ENCODE measurements around the gene FOXC1.

FOXC1 gene

DNA sequence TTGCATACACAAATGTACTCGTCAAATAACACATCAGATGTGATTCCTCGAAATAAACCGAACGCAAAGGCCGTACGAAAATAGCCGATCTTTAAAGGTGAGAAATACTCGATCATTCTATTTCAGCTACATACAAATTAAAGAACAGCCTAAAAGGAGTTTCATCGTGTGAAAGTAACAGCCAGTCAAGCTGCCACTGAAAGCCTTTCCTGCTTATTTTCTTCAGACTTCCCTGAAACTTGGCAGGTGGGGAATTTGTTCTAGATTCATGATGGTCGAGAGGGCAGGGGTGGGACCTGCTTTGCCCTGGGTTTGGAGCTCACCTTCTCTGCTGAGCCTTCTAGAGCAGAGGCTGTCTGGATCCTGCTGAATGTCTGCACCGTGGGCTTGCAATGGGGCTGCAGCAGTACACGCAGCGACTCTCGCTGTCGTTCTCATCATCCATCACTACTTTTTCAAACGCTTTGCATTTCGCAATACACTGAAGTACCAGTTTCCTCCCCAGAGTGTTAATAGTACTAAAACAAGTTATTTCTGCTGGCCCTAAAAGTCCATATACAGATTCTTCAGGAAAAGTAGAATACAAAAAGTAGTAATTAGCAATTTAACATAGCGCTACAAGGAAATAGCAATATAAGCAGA lies 16.2 kb downstream of the FOXC1 start:
- Mint-ChIP-seq H3K36me3 (ENCODE audit: low read depth) (peaks cover 3% of the 10 kb centered on the region), H3K4me3 (no peak overlapping the region), H3K27me3 (ENCODE audit: low read depth) (peaks cover 74% of the 10 kb centered on the region), H3K27ac (no peak overlapping the region), H3K9me3 (no peaks in the 10 kb centered on the region), H3K4me1 (ENCODE audit: low read depth) (peaks cover 12% of the 10 kb centered on the region)

DNA sequence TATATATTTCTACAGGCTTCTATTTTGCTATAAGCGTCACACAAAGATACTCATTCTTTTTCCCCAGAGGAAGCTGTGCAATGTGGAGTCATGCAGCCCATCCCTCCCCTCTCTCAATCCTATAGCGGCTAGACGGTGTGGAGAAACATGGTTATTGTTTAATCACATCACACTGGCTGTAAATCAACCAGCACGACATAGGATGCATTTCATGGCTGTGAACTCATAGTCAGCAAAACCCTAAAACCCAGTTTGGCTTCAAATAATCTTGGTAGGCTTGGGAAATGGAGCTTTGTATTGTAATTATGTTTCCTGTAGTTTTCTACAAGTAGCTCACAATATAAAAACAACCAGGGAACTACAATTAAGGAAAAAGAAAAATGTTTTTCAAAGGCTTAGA lies 16.8 kb downstream of the FOXC1 start:
- Mint-ChIP-seq H3K36me3 (ENCODE audit: low read depth) (peaks cover 3% of the 10 kb centered on the region), H3K27ac (no peak overlapping the region), H3K9me3 (no peaks in the 10 kb centered on the region), H3K4me1 (ENCODE audit: low read depth) (peaks cover 12% of the 10 kb centered on the region), H3K4me3 (no peak overlapping the region), H3K27me3 (ENCODE audit: low read depth) (peaks cover 69% of the 10 kb centered on the region)

DNA sequence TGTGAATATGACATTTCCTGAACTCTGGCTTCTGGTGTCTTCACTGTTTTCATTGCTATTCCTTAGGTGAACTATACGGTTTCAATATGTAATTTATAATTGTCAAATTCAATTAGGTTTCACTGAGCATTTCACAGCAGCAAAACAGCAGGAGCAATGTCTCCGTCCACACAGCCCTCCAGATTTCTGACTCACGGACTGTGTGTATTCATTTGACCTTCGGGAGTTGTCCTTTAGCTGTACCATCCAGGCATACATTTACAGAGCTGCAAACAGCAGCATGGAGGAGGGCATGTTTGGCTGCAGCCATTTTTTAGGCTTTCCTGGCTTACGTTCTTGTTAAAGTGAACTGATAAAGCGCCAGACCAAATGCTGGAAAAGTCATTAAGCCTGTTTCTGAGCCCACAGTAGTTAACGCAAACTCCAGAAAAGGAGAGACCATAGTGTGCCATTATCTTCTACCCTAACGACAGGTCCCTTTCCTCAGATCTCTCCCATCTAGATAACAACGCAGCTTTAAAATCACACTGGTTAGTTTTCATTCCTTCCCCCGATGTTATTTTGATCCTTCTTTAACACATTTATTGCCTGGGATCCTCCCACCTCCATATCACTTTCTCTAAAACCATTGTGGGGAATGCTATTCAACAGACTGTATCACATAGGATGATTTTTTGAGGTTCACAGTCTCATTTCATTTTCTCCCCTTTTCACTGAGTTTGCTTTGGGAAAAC lies 18.3 kb downstream of the FOXC1 start:
- Mint-ChIP-seq H3K9me3 (no peaks in the 10 kb centered on the region), H3K4me1 (ENCODE audit: low read depth) (peaks cover 12% of the 10 kb centered on the region), H3K4me3 (no peak overlapping the region), H3K27ac (no peak overlapping the region), H3K27me3 (ENCODE audit: low read depth) (peaks cover 54% of the 10 kb centered on the region), H3K36me3 (ENCODE audit: low read depth) (peaks cover 3% of the 10 kb centered on the region)

DNA sequence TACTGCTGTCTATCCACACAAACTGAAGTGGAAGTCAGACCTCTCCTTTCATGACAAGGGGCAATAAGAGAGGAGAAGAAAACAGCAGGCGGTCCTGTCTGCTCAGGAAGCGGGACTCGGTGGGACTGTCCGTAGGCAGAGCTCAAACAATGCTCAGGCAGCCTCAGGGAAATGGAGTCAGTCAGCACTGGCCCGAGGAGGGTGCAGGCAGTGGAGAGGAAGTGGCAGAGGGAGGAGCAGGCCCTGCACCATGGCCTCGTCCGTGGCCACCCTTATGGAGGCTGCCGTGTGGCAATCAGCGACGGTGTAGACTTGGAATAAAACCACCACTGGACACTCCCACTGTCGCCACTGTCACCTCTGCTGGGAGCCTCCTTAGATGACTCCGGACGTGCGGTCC lies 19.6 kb downstream of the FOXC1 start:
- Mint-ChIP-seq H3K9me3 (no peaks in the 10 kb centered on the region), H3K36me3 (ENCODE audit: low read depth) (peaks cover 3% of the 10 kb centered on the region), H3K4me1 (ENCODE audit: low read depth) (peaks cover 12% of the 10 kb centered on the region), H3K4me3 (no peak overlapping the region), H3K27me3 (ENCODE audit: low read depth) (peaks cover 46% of the 10 kb centered on the region), H3K27ac (no peak overlapping the region)

DNA sequence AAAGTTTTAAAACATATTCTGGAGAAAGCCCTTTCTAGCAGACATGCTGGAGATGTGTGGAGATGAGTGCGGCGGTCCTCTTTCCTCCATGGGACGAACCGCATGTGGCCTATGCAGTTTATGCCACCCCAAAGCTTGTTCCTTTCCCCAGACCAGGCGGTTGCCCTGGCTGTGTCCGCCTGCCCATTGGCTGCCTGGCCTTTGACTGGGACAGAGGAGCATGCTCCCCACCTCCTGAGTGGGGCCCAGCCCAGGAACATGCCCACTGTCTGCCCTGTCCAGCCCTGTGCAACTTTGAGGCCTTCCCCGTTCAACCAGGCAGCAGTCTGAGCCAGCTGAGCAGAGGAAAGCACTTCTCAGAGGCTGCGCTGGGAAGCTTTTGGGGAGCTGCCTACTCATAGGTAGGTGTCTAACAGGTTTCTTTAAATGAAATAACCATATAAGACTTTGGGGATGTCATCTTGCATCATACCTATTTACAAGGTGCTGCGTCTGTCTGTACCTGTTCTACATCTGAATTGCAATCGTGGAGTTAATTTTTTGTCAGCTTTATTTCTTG lies 20.6 kb downstream of the FOXC1 start:
- no peaks in the 10 kb centered on the region for H3K9me3 Mint-ChIP-seq
- H3K27ac Mint-ChIP-seq = no peak overlapping the region
- peaks cover 2% of the 10 kb centered on the region for H3K36me3 Mint-ChIP-seq (ENCODE audit: low read depth)
- peaks cover 41% of the 10 kb centered on the region for H3K27me3 Mint-ChIP-seq (ENCODE audit: low read depth)
- no peak overlapping the region for H3K4me3 Mint-ChIP-seq
- H3K4me1 Mint-ChIP-seq (ENCODE audit: low read depth) = peaks cover 8% of the 10 kb centered on the region

DNA sequence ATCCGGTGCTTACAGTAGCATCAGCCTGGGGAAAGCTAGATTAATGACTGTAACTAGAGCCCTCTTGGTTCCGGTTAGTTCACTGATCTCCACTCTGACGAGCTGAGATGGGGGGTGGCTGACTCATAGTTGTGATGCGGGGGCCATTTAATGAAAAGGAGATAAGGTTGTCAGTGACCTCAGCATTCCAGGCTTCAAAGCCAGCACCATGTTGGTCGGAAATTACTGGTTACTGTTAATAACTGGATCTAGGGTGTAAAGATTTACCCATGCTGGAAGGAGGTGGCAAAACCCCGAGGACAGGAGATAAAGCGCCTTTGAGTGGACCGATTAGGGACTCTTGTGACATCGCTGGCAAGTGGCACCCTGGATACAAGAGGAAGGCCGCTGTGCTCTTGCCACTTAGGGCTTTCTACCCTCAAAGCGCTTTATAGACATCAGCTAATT lies 21.1 kb downstream of the FOXC1 start:
- Mint-ChIP-seq H3K9me3 (no peaks in the 10 kb centered on the region), H3K4me1 (ENCODE audit: low read depth) (peaks cover 6% of the 10 kb centered on the region), H3K27ac (no peak overlapping the region), H3K36me3 (ENCODE audit: low read depth) (no peaks in the 10 kb centered on the region), H3K4me3 (no peak overlapping the region), H3K27me3 (ENCODE audit: low read depth) (peaks cover 36% of the 10 kb centered on the region)

DNA sequence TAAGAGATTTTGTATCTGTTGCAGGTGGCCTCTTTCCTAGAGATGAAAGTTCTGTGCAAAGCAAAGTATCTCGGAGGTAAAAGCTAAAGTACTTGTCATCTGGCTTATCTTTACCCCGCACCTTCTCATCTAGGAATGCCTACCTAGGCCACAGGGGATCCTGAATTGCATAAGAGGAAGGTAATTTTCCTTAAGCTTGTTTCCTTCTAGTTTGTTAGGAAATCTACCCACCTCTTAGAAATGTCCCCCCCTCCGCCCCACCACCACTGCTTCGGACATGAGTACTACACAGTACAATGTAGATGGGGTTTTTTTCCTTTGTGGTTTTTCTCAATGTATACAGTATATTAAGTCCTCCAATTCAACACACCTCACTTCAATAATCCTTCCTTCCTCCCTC lies 21.5 kb downstream of the FOXC1 start:
- Mint-ChIP-seq H3K27ac (no peak overlapping the region), H3K27me3 (ENCODE audit: low read depth) (peaks cover 31% of the 10 kb centered on the region), H3K36me3 (ENCODE audit: low read depth) (no peaks in the 10 kb centered on the region), H3K4me3 (no peak overlapping the region), H3K4me1 (ENCODE audit: low read depth) (peaks cover 3% of the 10 kb centered on the region), H3K9me3 (no peaks in the 10 kb centered on the region)

DNA sequence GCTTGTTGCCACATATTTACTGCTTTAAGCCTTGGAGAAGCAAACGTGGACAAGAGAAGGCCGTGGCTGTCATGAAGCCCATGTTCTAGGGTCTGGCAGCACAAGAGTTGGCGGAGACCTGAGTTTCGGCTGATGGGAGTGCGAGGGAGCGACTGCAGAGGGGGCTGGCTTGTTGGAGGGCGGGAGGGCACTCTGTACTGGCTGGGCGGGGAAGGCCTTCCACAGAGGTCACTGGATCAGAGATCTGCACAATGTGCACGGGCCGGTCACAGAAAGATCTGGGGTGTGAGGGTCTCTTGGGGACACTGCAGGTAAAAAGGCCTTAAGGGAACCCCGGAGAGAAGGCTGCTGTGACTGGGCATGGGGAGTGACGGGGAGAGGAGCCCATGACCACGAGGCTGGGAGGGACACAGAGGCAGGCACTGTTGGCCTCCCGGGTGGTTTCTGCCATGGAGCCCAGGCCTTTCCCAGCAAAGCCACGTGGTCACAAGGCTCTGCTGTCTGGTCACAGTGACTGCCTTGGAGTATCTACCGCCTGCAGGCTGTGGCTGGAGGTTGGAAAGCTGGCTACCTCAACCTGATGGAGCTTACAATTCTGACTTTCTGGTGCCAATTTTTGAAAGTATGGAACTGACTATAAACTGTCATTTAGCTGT lies 23.8 kb downstream of the FOXC1 start:
- Mint-ChIP-seq H3K27me3 (ENCODE audit: low read depth) (peaks cover 9% of the 10 kb centered on the region), H3K36me3 (ENCODE audit: low read depth) (no peaks in the 10 kb centered on the region), H3K9me3 (no peaks in the 10 kb centered on the region), H3K4me1 (ENCODE audit: low read depth) (no peaks in the 10 kb centered on the region), H3K4me3 (no peak overlapping the region), H3K27ac (no peak overlapping the region)

DNA sequence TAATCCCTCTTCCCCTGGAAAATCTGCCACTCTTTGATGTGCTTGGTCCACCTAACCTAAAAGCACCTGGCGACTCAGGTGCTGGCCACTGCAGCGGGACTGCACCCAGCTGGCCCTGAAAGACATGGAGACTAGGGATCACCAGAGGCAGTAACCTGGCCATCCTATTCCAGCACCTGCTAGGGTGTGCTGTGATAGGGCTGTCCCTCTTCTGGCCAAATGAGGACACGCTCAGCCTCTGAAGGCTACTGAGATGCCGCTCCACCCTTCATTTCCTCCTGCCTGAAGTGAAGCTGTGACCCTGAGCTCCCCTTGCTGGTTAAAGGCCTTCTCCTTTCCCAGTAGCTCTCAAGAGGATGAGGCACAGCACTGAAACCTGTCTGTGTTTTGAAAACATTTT lies 24.4 kb downstream of the FOXC1 start:
- H3K27me3 Mint-ChIP-seq (ENCODE audit: low read depth) = peaks cover 3% of the 10 kb centered on the region
- no peaks in the 10 kb centered on the region for H3K9me3 Mint-ChIP-seq
- no peak overlapping the region for H3K4me3 Mint-ChIP-seq
- no peak overlapping the region for H3K27ac Mint-ChIP-seq
- H3K36me3 Mint-ChIP-seq (ENCODE audit: low read depth) = no peaks in the 10 kb centered on the region
- H3K4me1 Mint-ChIP-seq (ENCODE audit: low read depth) = no peaks in the 10 kb centered on the region

DNA sequence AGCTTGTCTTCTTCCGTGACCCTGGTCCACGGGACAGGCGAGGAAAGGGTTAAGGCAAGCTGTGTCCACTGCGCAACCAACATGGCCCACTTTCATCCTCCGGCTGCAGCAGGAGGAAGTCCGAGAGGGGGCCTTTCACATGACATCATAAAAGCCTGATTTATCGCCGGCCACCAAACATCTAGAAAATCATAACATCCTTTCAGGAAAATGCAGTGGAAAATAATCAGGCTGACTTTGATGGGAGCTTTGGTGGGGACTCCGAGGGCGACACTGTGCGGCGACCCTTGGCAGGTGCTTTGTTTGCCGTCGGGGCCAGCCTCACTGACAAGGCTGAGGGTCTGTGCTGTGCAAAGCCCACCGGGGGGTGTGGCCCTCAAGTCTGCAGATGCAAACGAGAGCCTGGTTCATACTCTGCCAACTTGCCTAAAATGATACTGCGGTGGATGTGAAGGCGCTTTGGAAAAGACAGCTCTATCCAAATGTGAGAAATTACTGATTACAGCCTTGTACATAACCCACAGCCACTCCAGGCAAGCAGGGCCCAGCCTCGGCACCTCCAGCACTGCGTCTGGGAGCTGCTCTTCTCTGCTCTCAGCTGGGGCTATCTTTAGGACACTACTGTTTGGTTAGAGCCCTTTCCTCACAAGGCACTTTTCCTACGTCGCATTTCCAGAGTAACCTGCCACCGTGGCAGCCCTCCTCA lies 25.7 kb downstream of the FOXC1 start:
- Mint-ChIP-seq H3K27me3 (ENCODE audit: low read depth) (no peaks in the 10 kb centered on the region), H3K4me3 (no peak overlapping the region), H3K36me3 (ENCODE audit: low read depth) (no peaks in the 10 kb centered on the region), H3K27ac (no peak overlapping the region), H3K4me1 (ENCODE audit: low read depth) (no peaks in the 10 kb centered on the region), H3K9me3 (no peaks in the 10 kb centered on the region)

DNA sequence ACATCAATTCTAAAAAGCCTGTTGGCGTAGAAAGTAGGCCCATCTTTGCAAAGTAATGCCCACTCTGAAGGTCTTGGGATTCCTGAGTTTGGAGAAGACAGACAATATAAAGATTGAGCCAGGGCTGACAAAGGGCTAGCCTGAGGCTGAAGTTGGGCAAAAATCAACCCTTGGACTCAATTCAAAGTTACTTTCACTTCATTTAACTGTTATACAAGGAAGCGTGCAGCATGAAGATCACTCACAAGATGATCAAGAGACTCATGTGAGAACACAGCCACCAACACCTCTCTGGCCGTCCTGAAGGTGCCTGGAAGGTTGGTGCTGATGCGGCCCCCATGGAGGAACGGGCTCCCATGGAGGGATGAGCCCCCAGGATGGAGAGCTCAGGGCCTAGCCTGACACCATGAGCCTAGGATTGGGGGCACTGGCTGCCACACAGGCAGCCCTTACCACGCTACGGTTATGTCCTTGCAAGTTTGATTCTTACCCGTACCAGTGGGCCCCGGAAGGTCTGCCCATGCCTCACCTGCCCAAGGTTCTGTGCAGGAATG lies 26.6 kb downstream of the FOXC1 start:
- H3K4me3 Mint-ChIP-seq = no peak overlapping the region
- no peak overlapping the region for H3K27ac Mint-ChIP-seq
- no peaks in the 10 kb centered on the region for H3K4me1 Mint-ChIP-seq (ENCODE audit: low read depth)
- no peaks in the 10 kb centered on the region for H3K9me3 Mint-ChIP-seq
- H3K36me3 Mint-ChIP-seq (ENCODE audit: low read depth) = no peaks in the 10 kb centered on the region
- H3K27me3 Mint-ChIP-seq (ENCODE audit: low read depth) = no peaks in the 10 kb centered on the region

DNA sequence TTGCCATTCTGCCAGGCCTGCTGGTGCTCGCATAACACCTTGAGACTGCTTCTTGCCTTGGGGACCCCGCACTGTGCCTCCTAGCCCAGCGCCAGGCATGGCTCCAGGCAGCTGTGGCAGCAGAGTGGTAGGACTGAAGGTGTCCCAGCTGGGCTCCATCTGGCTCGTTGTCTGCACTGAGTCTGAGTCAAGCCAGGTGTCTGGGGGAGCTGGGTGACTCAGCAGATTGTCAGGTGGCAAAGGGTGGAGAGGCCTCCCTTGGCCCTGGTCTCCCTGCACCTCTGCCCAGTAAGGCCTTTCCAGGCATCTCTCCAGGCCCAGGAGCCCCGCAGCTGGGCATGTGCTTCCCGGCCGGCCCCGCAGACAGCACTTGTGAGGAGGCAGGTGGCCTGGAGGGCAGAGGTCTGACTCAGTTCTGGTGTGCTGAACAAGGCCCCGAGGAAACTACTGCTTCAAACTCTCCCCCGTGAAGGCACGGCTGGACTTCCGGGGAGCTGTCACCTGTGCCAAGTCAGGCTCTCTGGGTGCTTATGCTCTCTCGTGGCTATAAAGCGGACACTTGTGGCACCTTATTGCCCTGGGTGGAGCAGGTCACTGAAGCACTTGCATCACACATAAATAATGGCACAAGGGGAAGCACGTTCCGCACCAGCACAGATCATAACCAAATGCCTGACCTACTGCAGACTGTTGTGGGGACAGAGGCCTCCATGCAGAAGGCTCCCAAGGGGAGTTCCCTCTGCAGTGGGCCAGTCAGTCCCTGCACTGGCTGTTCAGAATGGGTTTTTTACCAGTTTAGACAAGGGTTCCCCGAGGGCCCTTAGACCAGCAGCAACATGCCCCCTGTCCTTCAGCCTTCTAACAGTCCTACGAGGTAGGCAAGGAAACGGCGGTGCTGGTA lies 27.5 kb downstream of the FOXC1 start:
- no peaks in the 10 kb centered on the region for H3K4me1 Mint-ChIP-seq (ENCODE audit: low read depth)
- no peak overlapping the region for H3K4me3 Mint-ChIP-seq
- no peaks in the 10 kb centered on the region for H3K36me3 Mint-ChIP-seq (ENCODE audit: low read depth)
- H3K27me3 Mint-ChIP-seq (ENCODE audit: low read depth) = no peaks in the 10 kb centered on the region
- H3K27ac Mint-ChIP-seq = no peak overlapping the region
- no peaks in the 10 kb centered on the region for H3K9me3 Mint-ChIP-seq

DNA sequence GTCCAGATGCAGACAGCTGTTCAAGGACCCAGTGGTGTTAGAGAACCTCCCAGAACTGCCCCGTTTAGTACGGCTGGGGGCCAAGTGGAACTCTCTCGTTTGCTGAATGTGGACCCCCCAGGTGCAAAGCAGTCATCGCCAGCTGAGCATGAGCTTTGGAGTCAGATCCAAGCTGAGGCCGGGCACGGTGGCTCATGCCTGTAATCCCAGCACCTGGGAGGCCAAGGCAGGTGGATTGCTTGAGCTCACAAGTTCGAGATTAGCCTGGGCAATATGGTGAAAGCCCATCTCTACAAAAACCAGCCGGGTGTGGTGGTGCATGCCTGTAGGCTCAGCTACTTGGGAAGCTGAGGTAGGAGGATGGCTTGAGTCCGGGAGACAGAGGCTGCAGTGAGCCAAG lies 29.7 kb downstream of the FOXC1 start:
- H3K27me3 Mint-ChIP-seq (ENCODE audit: low read depth) = no peaks in the 10 kb centered on the region
- H3K36me3 Mint-ChIP-seq (ENCODE audit: low read depth) = no peaks in the 10 kb centered on the region
- no peak overlapping the region for H3K27ac Mint-ChIP-seq
- H3K4me3 Mint-ChIP-seq = no peak overlapping the region
- H3K9me3 Mint-ChIP-seq = no peaks in the 10 kb centered on the region
- no peaks in the 10 kb centered on the region for H3K4me1 Mint-ChIP-seq (ENCODE audit: low read depth)
